Mesenchymal stem cell (in vitro differentiated cells and primary cell): Measurements from ENCODE around the gene DBNDD2.

Experiments used
- DNase-seq: peaks from one replicate; pipeline ENCODE4 v3.0.0-alpha.2; 2013
- H2AFZ ChIP-seq: one replicate; pipeline ENCODE4 v1.6.1; 2013; ENCODE audit warnings: low read depth, mild to moderate bottlenecking, control low read depth, inconsistent platforms, low read length, moderate library complexity
- H2AK5ac ChIP-seq: 2 replicates; pipeline ENCODE4 v1.6.1; 2013; ENCODE audit warnings: low read length, moderate library complexity, mild to moderate bottlenecking, inconsistent platforms; ENCODE audit not compliant: severe bottlenecking
- H2BK120ac ChIP-seq: one replicate; pipeline ENCODE4 v1.6.1; 2013; ENCODE audit warnings: low read depth, mild to moderate bottlenecking, inconsistent platforms, low read length, moderate library complexity
- H2BK12ac ChIP-seq, 2 experiments: one replicate each; pipeline ENCODE4 v1.6.1; 2013; ENCODE audit warnings: inconsistent platforms in 2 of 2, low read length in 2 of 2, mild to moderate bottlenecking in 2 of 2, moderate library complexity in 2 of 2, control low read depth in 1 of 2
- H2BK15ac ChIP-seq: one replicate; pipeline ENCODE4 v1.6.1; 2013; ENCODE audit warnings: mild to moderate bottlenecking, low read depth, inconsistent platforms; ENCODE audit not compliant: poor library complexity, severe bottlenecking
- H2BK5ac ChIP-seq: 2 replicates; pipeline ENCODE4 v1.6.1; 2013; ENCODE audit warnings: low read depth, mild to moderate bottlenecking, low read length, control low read depth, inconsistent platforms; ENCODE audit not compliant: poor library complexity, severe bottlenecking
- H3K14ac ChIP-seq, 2 experiments: one replicate each; pipeline ENCODE4 v1.6.1; 2013; ENCODE audit warnings: inconsistent platforms in 2 of 2, low read length in 2 of 2, control low read depth in 1 of 2, mild to moderate bottlenecking in 1 of 2, moderate library complexity in 1 of 2
- H3K18ac ChIP-seq, 2 experiments: one replicate each; pipeline ENCODE4 v1.6.1; 2013; ENCODE audit warnings: inconsistent platforms in 2 of 2, low read length in 2 of 2, control low read depth in 1 of 2, low read depth in 1 of 2, mild to moderate bottlenecking in 1 of 2
- H3K23ac ChIP-seq, 2 experiments: one replicate each; pipeline ENCODE4 v1.6.1; 2013; ENCODE audit warnings: inconsistent platforms in 2 of 2, low read length in 2 of 2, mild to moderate bottlenecking in 2 of 2, moderate library complexity in 2 of 2, control low read depth in 1 of 2
- H3K27ac ChIP-seq: 2 replicates; pipeline ENCODE4 v1.5.1; 2013; ENCODE audit warnings: mild to moderate bottlenecking, moderate library complexity, low read length, control low read depth, inconsistent platforms; ENCODE audit not compliant: poor library complexity, severe bottlenecking
- H3K27me3 ChIP-seq, 2 experiments: 2 replicates each; pipeline versions ENCODE4 v1.6.1 to v1.7.0; 2013; ENCODE audit warnings: low read length in 2 of 2, mild to moderate bottlenecking in 2 of 2, moderate library complexity in 2 of 2, control low read depth in 1 of 2, inconsistent platforms in 1 of 2; ENCODE audit not compliant: control insufficient read depth in 1 of 2, insufficient read depth in 1 of 2
- H3K36me3 ChIP-seq, 2 experiments: 2 replicates each; pipeline versions ENCODE4 v1.6.1 to v1.7.0; 2013; ENCODE audit warnings: low read length in 2 of 2, control low read depth in 1 of 2, inconsistent platforms in 1 of 2, low read depth in 1 of 2, mild to moderate bottlenecking in 1 of 2; ENCODE audit not compliant: insufficient read depth in 2 of 2, control insufficient read depth in 1 of 2
- H3K4ac ChIP-seq, 2 experiments: one replicate each; pipeline ENCODE4 v1.6.1; 2013; ENCODE audit warnings: inconsistent platforms in 2 of 2, low read length in 2 of 2, mild to moderate bottlenecking in 2 of 2, moderate library complexity in 2 of 2, control low read depth in 1 of 2, low read depth in 1 of 2
- H3K4me1 ChIP-seq: 2 replicates; pipeline ENCODE4 v1.6.1; 2013; ENCODE audit warnings: low read depth, low read length, control low read depth; ENCODE audit not compliant: control insufficient read depth, insufficient read depth
- H3K4me2 ChIP-seq: 2 replicates; pipeline ENCODE4 v1.6.1; 2013; ENCODE audit warnings: low read length, mild to moderate bottlenecking, inconsistent platforms; ENCODE audit not compliant: poor library complexity, severe bottlenecking
- H3K4me3 ChIP-seq, 2 experiments: 2 replicates each; pipeline versions ENCODE4 v1.5.1 to v1.7.0; 2013; ENCODE audit warnings: low read length in 2 of 2, mild to moderate bottlenecking in 2 of 2, control low read depth in 1 of 2, low read depth in 1 of 2; ENCODE audit not compliant: insufficient read depth in 1 of 2
- H3K79me1 ChIP-seq: replicated peaks from 2 replicates; pipeline ENCODE4 v1.6.1; 2013; ENCODE audit warnings: mild to moderate bottlenecking, control low read depth, low read length, inconsistent platforms; ENCODE audit not compliant: poor library complexity, severe bottlenecking
- H3K9ac ChIP-seq: 2 replicates; pipeline ENCODE4 v1.7.0; 2013; ENCODE audit warnings: mild to moderate bottlenecking, low read length, moderate library complexity
- H3K9me3 ChIP-seq: 2 replicates; pipeline ENCODE4 v1.7.0; 2013; ENCODE audit warnings: mild to moderate bottlenecking, low read length; ENCODE audit not compliant: control insufficient read depth
- H4K8ac ChIP-seq: one replicate; pipeline ENCODE4 v1.6.1; 2013; ENCODE audit warnings: inconsistent platforms, mild to moderate bottlenecking, low read length, moderate library complexity
- H4K91ac ChIP-seq: one replicate; pipeline ENCODE4 v1.6.1; 2013; ENCODE audit warnings: mild to moderate bottlenecking, low read length, inconsistent platforms
- WGBS: methylation state at CpG from one replicate; pipeline ENCODE4 v1.1.7; 2013; ENCODE audit warnings: mixed read lengths; 5-methylcytosine and 5-hydroxymethylcytosine counted together

The DBNDD2 gene

GRCh38 chr20:45374101-45374467 lies 34.0 kb upstream of the DBNDD2 start:
- WGBS: 60% methylated on average over 9 of the region's 9 CpGs
- Histone ChIP-seq H2BK15ac (no peak overlapping the region), H3K27me3 (no peaks in the 10 kb centered on the region), H2BK120ac (no peak overlapping the region), H3K23ac (no peak overlapping the region), H3K9me3 (no peaks in the 10 kb centered on the region), H2AFZ (no peak overlapping the region), H3K4me2 (peak overlapping the region; percentile 57), H3K9ac (peak overlapping the region; percentile 83), H4K91ac (no peak overlapping the region), H3K4me1 (peaks cover 14% of the 10 kb centered on the region), H3K79me1 (peaks cover 7% of the 10 kb centered on the region), H3K14ac (no peak overlapping the region), H3K36me3 (peaks cover 9 to 14% of the 10 kb centered on the region in 2 experiments), H2BK12ac (no peak overlapping the region), H3K18ac (no peak overlapping the region), H2BK5ac (no peak overlapping the region), H3K27ac (no peak overlapping the region), H2AK5ac (no peak overlapping the region), H3K4me3 (peak overlapping the region in 1 of 2 experiments; percentile 85), H4K8ac (no peak overlapping the region), H3K4ac (no peak overlapping the region)
- no peak for DNase-seq

GRCh38 chr20:45374966-45375365 lies 33.1 kb upstream of the DBNDD2 start:
- 94% methylated on average over 14 of the region's 14 CpGs for WGBS
- H3K14ac ChIP-seq: no peak overlapping the region
- H3K9me3 ChIP-seq: no peaks in the 10 kb centered on the region
- H4K91ac ChIP-seq: no peak overlapping the region
- H3K4ac ChIP-seq: no peak overlapping the region
- H3K4me2 ChIP-seq: no peak overlapping the region
- no peak overlapping the region for H3K23ac ChIP-seq
- H3K27me3 ChIP-seq: no peaks in the 10 kb centered on the region
- H3K9ac ChIP-seq: no peak overlapping the region
- H3K36me3 ChIP-seq: peaks cover 9 to 14% of the 10 kb centered on the region in 2 experiments
- H2BK5ac ChIP-seq: no peak overlapping the region
- H4K8ac ChIP-seq: no peak overlapping the region
- DNase-seq: no peak
- no peak overlapping the region for H3K27ac ChIP-seq
- no peak overlapping the region for H2AK5ac ChIP-seq
- no peak overlapping the region for H3K18ac ChIP-seq
- peaks cover 7% of the 10 kb centered on the region for H3K79me1 ChIP-seq
- H3K4me1 ChIP-seq: peaks cover 14% of the 10 kb centered on the region
- H2BK120ac ChIP-seq: no peak overlapping the region
- H3K4me3 ChIP-seq: no peak overlapping the region
- no peak overlapping the region for H2BK15ac ChIP-seq
- H2BK12ac ChIP-seq: no peak overlapping the region
- H2AFZ ChIP-seq: no peak overlapping the region

GRCh38 chr20:45377269-45377668 lies 30.8 kb upstream of the DBNDD2 start:
- Histone ChIP-seq H3K4me2 (no peak overlapping the region), H3K27ac (no peak overlapping the region), H3K4me1 (peaks cover 14% of the 10 kb centered on the region), H2BK5ac (no peak overlapping the region), H3K14ac (no peak overlapping the region), H3K9me3 (no peaks in the 10 kb centered on the region), H2BK12ac (no peak overlapping the region), H2BK120ac (no peak overlapping the region), H2AK5ac (no peak overlapping the region), H2BK15ac (no peak overlapping the region), H3K23ac (no peak overlapping the region), H3K79me1 (peaks cover 8% of the 10 kb centered on the region), H3K9ac (no peak overlapping the region), H3K27me3 (no peaks in the 10 kb centered on the region), H3K18ac (no peak overlapping the region), H3K4me3 (no peak overlapping the region), H4K91ac (no peak overlapping the region), H3K4ac (no peak overlapping the region), H3K36me3 (peaks cover 7 to 10% of the 10 kb centered on the region in 2 experiments), H2AFZ (no peak overlapping the region), H4K8ac (no peak overlapping the region)
- 86% methylated on average over 11 of the region's 11 CpGs for WGBS
- DNase-seq: no peak

DNA sequence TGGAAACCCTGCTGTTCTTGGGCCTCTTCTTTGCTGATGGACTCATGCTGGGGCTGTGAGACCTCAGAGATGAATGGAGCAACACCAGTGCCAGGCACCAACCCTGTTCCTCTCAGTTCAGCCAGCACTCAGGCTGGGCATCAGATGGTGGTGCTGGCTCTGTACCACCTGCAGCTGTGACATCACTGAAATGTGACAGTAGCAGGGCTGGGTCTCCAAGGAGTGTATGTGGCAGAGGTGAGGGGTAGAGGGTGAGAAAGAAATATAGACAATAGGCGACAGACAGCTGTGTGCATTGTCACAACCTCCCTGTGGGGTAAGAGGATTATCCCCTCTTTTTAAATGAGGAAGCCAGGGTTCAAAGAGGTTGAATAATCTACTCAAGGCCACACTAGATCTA lies 29.9 kb upstream of the DBNDD2 start, which contains the start of gene TP53TG5:
Gene TP53TG5, minus strand, starts transcription at position 135 of the 400 bp plus-strand sequence. Its CDS starts 89 bp downstream, at position 46.
- no peak within 1 kb of the TSS for H3K18ac ChIP-seq
- H3K4me2 ChIP-seq: no peak within 1 kb of the TSS
- H3K36me3 ChIP-seq: peaks cover 7% of the 10 kb centered on the region in 2 experiments
- no peak within 1 kb of the TSS for H4K8ac ChIP-seq
- peaks cover 4% of the 10 kb centered on the region for H3K79me1 ChIP-seq
- H2BK5ac ChIP-seq: no peak within 1 kb of the TSS
- H3K27me3 ChIP-seq: no peaks in the 10 kb centered on the region
- 100% methylated on average over 1 of the region's 1 CpG for WGBS
- no peak within 1 kb of the TSS for H3K9ac ChIP-seq
- no peak within 1 kb of the TSS for H3K27ac ChIP-seq
- no peaks in the 10 kb centered on the region for H3K9me3 ChIP-seq
- no peak within 1 kb of the TSS for H3K4ac ChIP-seq
- H3K4me3 ChIP-seq: no peak within 1 kb of the TSS
- DNase-seq: no peak
- H2AK5ac ChIP-seq: no peak within 1 kb of the TSS
- H2BK12ac ChIP-seq: no peak within 1 kb of the TSS
- H2BK15ac ChIP-seq: no peak within 1 kb of the TSS
- no peak within 1 kb of the TSS for H3K23ac ChIP-seq
- H2AFZ ChIP-seq: no peak within 1 kb of the TSS
- peaks cover 9% of the 10 kb centered on the region for H3K4me1 ChIP-seq
- no peak within 1 kb of the TSS for H2BK120ac ChIP-seq
- H3K14ac ChIP-seq: no peak within 1 kb of the TSS
- no peak within 1 kb of the TSS for H4K91ac ChIP-seq
